H1 (cell line): Measurements from ENCODE around the gene ST7L. TPM values are rescaled to one million over a fixed set of nuclear protein-coding genes. Genes with fewer than 3 reads are reported as not detected.

Source experiments
- CTCF ChIA-PET: fragments of 300-600 bp; sonication (Branson Sonifier 250); formaldehyde crosslinking; loops from one replicate; lab custom pipeline; 2021; ENCODE audit not compliant: partially characterized antibody; lab: Charles Lee
- POLR2A ChIA-PET: fragments of 300-600 bp; sonication (Branson Sonifier 250); formaldehyde crosslinking; loops from one replicate; lab custom pipeline; 2021; ENCODE audit warnings: inconsistent platforms; ENCODE audit not compliant: partially characterized antibody; lab: Charles Lee
- DNase-seq, 2 experiments: peaks; one replicate each; pipeline versions ENCODE4 v3.0.0 to v3.0.0-alpha.2; 2010 to 2022; ENCODE audit warnings: low spot score in 2 of 2, low read depth in 1 of 2, mixed read lengths in 1 of 2
- FAIRE-seq: peaks from 2 replicates; lab custom pipeline; 2011; peaks lifted over from hg19 to GRCh38; lab: Jason Lieb, UNC
- H2AFZ ChIP-seq: 2 replicates; pipeline ENCODE4 v1.8.1; 2012; ENCODE audit warnings: low read length, inconsistent platforms
- H2AK5ac ChIP-seq: 2 replicates; pipeline ENCODE4 v1.6.1; 2013; ENCODE audit warnings: low read depth, low read length
- H2BK120ac ChIP-seq: replicated peaks from 2 replicates; pipeline ENCODE3; 2013; ENCODE audit warnings: low read depth, low read length, inconsistent platforms
- H2BK12ac ChIP-seq: 2 replicates; pipeline ENCODE4 v1.6.1; 2013; ENCODE audit warnings: low read depth, low read length
- H2BK15ac ChIP-seq: 2 replicates; pipeline ENCODE4 v1.6.1; 2013; ENCODE audit warnings: low read length
- H2BK20ac ChIP-seq: 2 replicates; pipeline ENCODE4 v1.6.1; 2013; ENCODE audit warnings: low read length
- H2BK5ac ChIP-seq: 2 replicates; pipeline ENCODE4 v1.6.1; 2013; ENCODE audit warnings: low read depth, low read length
- H3K14ac ChIP-seq: 2 replicates; pipeline ENCODE4 v1.6.1; 2013; ENCODE audit warnings: inconsistent platforms; ENCODE audit not compliant: insufficient read length
- H3K18ac ChIP-seq: 2 replicates; pipeline ENCODE4 v1.6.1; 2013; ENCODE audit warnings: low read length; ENCODE audit errors: extremely low read depth
- H3K23ac ChIP-seq: 2 replicates; pipeline ENCODE4 v1.6.1; 2013; ENCODE audit warnings: inconsistent platforms; ENCODE audit not compliant: insufficient read length
- H3K23me2 ChIP-seq: 2 replicates; pipeline ENCODE4 v1.6.1; 2013; ENCODE audit warnings: low read depth, low read length
- H3K27ac ChIP-seq: 2 replicates; pipeline ENCODE4 v1.6.1; 2011; ENCODE audit warnings: low read depth, low read length, inconsistent platforms
- H3K27me3 ChIP-seq, 4 experiments: replicated peaks in 1 of 4; 1 replicate in 1 of 4; 2 replicates in 3 of 4; pipeline versions ENCODE4 v1.6.1 to v1.8.1; 2011 to 2013; ENCODE audit warnings: low read length in 3 of 4, mild to moderate bottlenecking in 3 of 4, inconsistent platforms in 2 of 4, mixed read lengths in 2 of 4, moderate library complexity in 1 of 4; ENCODE audit not compliant: control insufficient read depth in 3 of 4, insufficient read depth in 3 of 4; ENCODE audit errors: extremely low read depth in 1 of 4
- H3K36me3 ChIP-seq, 4 experiments: 2 replicates each; pipeline versions ENCODE4 v1.6.1 to v1.8.1; 2011 to 2013; ENCODE audit warnings: mild to moderate bottlenecking in 4 of 4, low read length in 3 of 4, moderate library complexity in 2 of 4, control low read depth in 1 of 4, inconsistent platforms in 1 of 4; ENCODE audit not compliant: insufficient read depth in 4 of 4, control insufficient read depth in 2 of 4
- H3K4ac ChIP-seq: replicated peaks from 2 replicates; pipeline ENCODE3; 2013; ENCODE audit warnings: low read length, low read depth, mixed read lengths, inconsistent platforms; ENCODE audit not compliant: insufficient read length
- H3K4me1 ChIP-seq, 4 experiments: replicated peaks in 1 of 4; 1 replicate in 1 of 4; 2 replicates in 3 of 4; pipeline versions ENCODE4 v1.6.1 to v1.8.1; 2011 to 2013; ENCODE audit warnings: low read length in 3 of 4, inconsistent platforms in 2 of 4, mixed read lengths in 1 of 4; ENCODE audit not compliant: insufficient read depth in 4 of 4, control insufficient read depth in 3 of 4
- H3K4me2 ChIP-seq, 2 experiments: 2 replicates each; pipeline versions ENCODE4 v1.6.1 to v1.8.1; 2011 to 2013; ENCODE audit warnings: low read depth in 2 of 2, low read length in 2 of 2, control low read depth in 1 of 2, inconsistent platforms in 1 of 2, mild to moderate bottlenecking in 1 of 2; ENCODE audit not compliant: insufficient read depth in 1 of 2
- H3K4me3 ChIP-seq, 4 experiments: fragments of 200-600, 300-600 bp in 1 of 4; sonication (generic), shearing (Covaris generic), sonication (Bioruptor Twin) in 1 of 4; 2 replicates each; pipeline versions ENCODE4 v1.5.1 to v1.8.1; 2011 to 2016; ENCODE audit warnings: low read length in 4 of 4, low read depth in 3 of 4, control low read depth in 2 of 4, inconsistent platforms in 2 of 4, mild to moderate bottlenecking in 2 of 4, mixed read lengths in 1 of 4, moderate library complexity in 1 of 4; ENCODE audit not compliant: insufficient read depth in 2 of 4; ENCODE audit errors: extremely low read depth in 1 of 4
- H3K56ac ChIP-seq: replicated peaks from 2 replicates; pipeline ENCODE3; 2013; ENCODE audit warnings: low read depth, mild to moderate bottlenecking, mixed read lengths, low read length, inconsistent platforms; ENCODE audit not compliant: insufficient read length
- H3K79me1 ChIP-seq: 2 replicates; pipeline ENCODE4 v1.6.1; 2013; ENCODE audit warnings: low read depth, low read length, control low read depth
- H3K79me2 ChIP-seq, 2 experiments: 2 replicates each; pipeline versions ENCODE4 v1.6.1 to v1.8.1; 2012 to 2013; ENCODE audit warnings: low read length in 2 of 2, mild to moderate bottlenecking in 2 of 2, inconsistent platforms in 1 of 2; ENCODE audit not compliant: insufficient read depth in 2 of 2, control insufficient read depth in 1 of 2
- H3K9ac ChIP-seq, 4 experiments: replicated peaks in 1 of 4; 1 replicate in 1 of 4; 2 replicates in 3 of 4; pipeline versions ENCODE4 v1.6.1 to v1.8.1; 2011 to 2013; ENCODE audit warnings: low read depth in 3 of 4, low read length in 3 of 4, control low read depth in 2 of 4, mild to moderate bottlenecking in 2 of 4, moderate library complexity in 2 of 4, inconsistent platforms in 1 of 4; ENCODE audit errors: extremely low read depth in 1 of 4
- H3K9me3 ChIP-seq, 2 experiments: 2 replicates each; pipeline versions ENCODE4 v1.6.1 to v1.8.1; 2012 to 2013; ENCODE audit warnings: mild to moderate bottlenecking in 2 of 2, moderate library complexity in 2 of 2, control low read depth in 1 of 2, inconsistent platforms in 1 of 2, low read depth in 1 of 2, low read length in 1 of 2, mixed read lengths in 1 of 2; ENCODE audit not compliant: insufficient read depth in 2 of 2
- H4K20me1 ChIP-seq, 2 experiments: replicated peaks in 1 of 2; 2 replicates each; pipeline versions ENCODE3 to v1.8.1; 2011 to 2013; ENCODE audit warnings: inconsistent platforms in 2 of 2, low read length in 2 of 2, mild to moderate bottlenecking in 1 of 2; ENCODE audit not compliant: insufficient read depth in 2 of 2, control insufficient read depth in 1 of 2
- H4K5ac ChIP-seq: 2 replicates; pipeline ENCODE4 v1.6.1; 2013; ENCODE audit warnings: low read length, low read depth, mixed read lengths, inconsistent platforms; ENCODE audit not compliant: insufficient read length
- H4K8ac ChIP-seq: 2 replicates; pipeline ENCODE4 v1.8.0; 2013; ENCODE audit warnings: mild to moderate bottlenecking, moderate library complexity, low read length, inconsistent platforms; ENCODE audit not compliant: insufficient read depth; ENCODE audit errors: extremely low read depth
- H4K91ac ChIP-seq: replicated peaks from 2 replicates; pipeline ENCODE3; 2013; ENCODE audit warnings: low read length, mixed read lengths, inconsistent platforms; ENCODE audit not compliant: insufficient read length
- CHD1 ChIP-seq: IDR thresholded peaks from 2 replicates; pipeline ENCODE4 v1.6.1; 2012; ENCODE audit warnings: low read depth, low read length, improper control_type of control experiment
- JUND ChIP-seq: IDR thresholded peaks from 2 replicates; pipeline ENCODE4 v1.6.1; 2011; ENCODE audit warnings: mild to moderate bottlenecking, improper control_type of control experiment, low read length
- POU5F1 ChIP-seq: IDR thresholded peaks from 2 replicates; pipeline ENCODE4 v1.6.1; 2011; ENCODE audit warnings: low read depth, mild to moderate bottlenecking, low read length, moderate library complexity
- RFX5 ChIP-seq: IDR thresholded peaks from 2 replicates; pipeline ENCODE4 v1.6.1; 2011; ENCODE audit warnings: low read depth, low read length, improper control_type of control experiment, borderline replicate concordance
- RXRA ChIP-seq: IDR thresholded peaks from 2 replicates; pipeline ENCODE4 v1.6.1; 2011; ENCODE audit warnings: low read depth, mild to moderate bottlenecking, low read length, moderate library complexity; ENCODE audit not compliant: insufficient read depth
- TBP ChIP-seq: IDR thresholded peaks from 2 replicates; pipeline ENCODE4 v1.6.1; 2011; ENCODE audit warnings: low read depth, low read length, improper control_type of control experiment
- whole genome bisulfite sequencing, 2 experiments: shearing (Covaris generic) in 1 of 2; methylation state at CpG; one replicate each; pipeline versions ENCODE4 v1.1.6 to v1.1.7; 2013 to 2015; ENCODE audit warnings: low lambda C conversion rate in 2 of 2, mixed read lengths in 2 of 2, inconsistent platforms in 1 of 2, low coverage in 1 of 2, missing lambda C conversion rate in 1 of 2; ENCODE audit not compliant: insufficient replicate concordance in 2 of 2, insufficient coverage in 1 of 2, insufficient read length in 1 of 2; ENCODE audit errors: extremely low coverage in 1 of 2, missing lambda C conversion rate in 1 of 2; 5-methylcytosine and 5-hydroxymethylcytosine counted together
- polyA plus RNA-seq, 7 experiments: library from polyadenylated mRNA; depleted of rRNA in 3 of 7; stranded (reverse) in 5 of 7; unstranded in 2 of 7; fragments of >200 nt in 5 of 7; fragments of 200-250 nt in 2 of 7; gene quantifications; 1 replicate in 5 of 7; 2 replicates in 1 of 7; 4 replicates in 1 of 7; pipeline versions ENCODE4 v1.2.1 to v1.2.3, GENCODE V29; 2011 to 2013; ENCODE audit warnings: missing spikeins in 2 of 7, mixed read lengths in 2 of 7
- total RNA-seq: library from RNA; stranded (reverse); fragmentation: NEBNext Ultra II Directional; extraction: Animal tissue kit (Norgen Biotek cat#: 25700); gene quantifications from 2 replicates; pipeline ENCODE4 v1.2.1, GENCODE V29; 2021

Gene ST7L
- total and polyA plus RNA-seq, 2 of the 8 experiments (the other 6 are each of a cell fraction or from before 2014, with no cell fraction given) = 9.6 to 16.2 TPM

GRCh38 chr1:112518186-112518585 is 100.8 kb downstream of the ST7L start:
- no peak overlapping the region for H3K23ac ChIP-seq
- no peak overlapping the region for H2AFZ ChIP-seq
- H3K56ac ChIP-seq = no peak overlapping the region
- no peak overlapping the region for H2BK12ac ChIP-seq
- H3K4me2 ChIP-seq = no peak overlapping the region
- H2BK15ac ChIP-seq = no peak overlapping the region
- no peak overlapping the region for H2AK5ac ChIP-seq
- 78% methylated on average over 2 of the region's 2 CpGs; no CpG with 5 or more reads in 1 of the 2 experiments for WGBS, 2 experiments
- no peak for TF ChIP-seq TBP
- TF ChIP-seq RXRA = no peak
- no peak for TF ChIP-seq RFX5
- no peak for TF ChIP-seq CHD1
- TF ChIP-seq JUND = no peak
- TF ChIP-seq POU5F1 = no peak
- TF ChIP-seq, all 59 proteins: peak for 0
- Histone ChIP-seq H3K23me2 (no peaks in the 10 kb centered on the region; the same call in 1 of the 2 replicates), H2BK120ac (no peak overlapping the region), H3K4me1 (peaks cover 0 to 3% (median 0%) of the 10 kb centered on the region in 4 experiments; a peak in 1 of 7 replicates), H4K20me1 (no peaks in the 10 kb centered on the region), H4K5ac (no peak overlapping the region), H2BK5ac (no peak overlapping the region), H3K4ac (no peak overlapping the region), H3K79me1 (no peaks in the 10 kb centered on the region), H3K14ac (no peak overlapping the region), H3K4me3 (no peak overlapping the region), H3K79me2 (no peaks in the 10 kb centered on the region), H3K27me3 (no peaks in the 10 kb centered on the region; a peak in 1 of 7 replicates), H3K9ac (no peak overlapping the region), H3K9me3 (no peaks in the 10 kb centered on the region), H4K91ac (no peak overlapping the region), H3K27ac (no peak overlapping the region), H3K18ac (no peak overlapping the region), H4K8ac (no peak overlapping the region), H2BK20ac (no peak overlapping the region), H3K36me3 (no peaks in the 10 kb centered on the region)
- no peak for DNase-seq
- POLR2A ChIA-PET = no interaction called here
- FAIRE-seq = no peak
- CTCF ChIA-PET = interaction anchor here (0.6 kb wide), 1 partner anchor 9 kb away, joined by 3 read pairs; no protein-coding TSS in a partner anchor
